Endodermal cell (in vitro differentiated cells): Measurements from ENCODE around the gene ABCB7. TPM values are rescaled to one million over a fixed set of nuclear protein-coding genes. Genes with fewer than 3 reads are reported as not detected.
A peak's percentile ranks its signal among the peaks of the same experiment; 100 is the strongest.

ENCODE experiments used
- DNase-seq: peaks from one replicate; pipeline ENCODE4 v3.0.0-alpha.2; 2017
- H3K27ac ChIP-seq: 2 replicates; pipeline ENCODE4 v1.5.1; 2013; ENCODE audit warnings: mild to moderate bottlenecking, low read depth, low read length, moderate library complexity
- H3K27me3 ChIP-seq: 2 replicates; pipeline ENCODE4 v1.6.1; 2013; ENCODE audit warnings: mild to moderate bottlenecking, low read length, moderate library complexity; ENCODE audit not compliant: insufficient read depth, control insufficient read depth, poor library complexity, severe bottlenecking
- H3K36me3 ChIP-seq: 2 replicates; pipeline ENCODE4 v1.7.0; 2013; ENCODE audit warnings: mild to moderate bottlenecking, low read length, moderate library complexity; ENCODE audit not compliant: control insufficient read depth, insufficient read depth
- H3K4me1 ChIP-seq: one replicate; pipeline ENCODE4 v1.7.0; 2013; ENCODE audit warnings: low read length; ENCODE audit not compliant: control insufficient read depth, insufficient read depth
- H3K4me3 ChIP-seq: 2 replicates; pipeline ENCODE4 v1.5.1; 2013; ENCODE audit warnings: mild to moderate bottlenecking, low read length, moderate library complexity
- H3K9ac ChIP-seq: 2 replicates; pipeline ENCODE4 v1.6.1; 2013; ENCODE audit warnings: mild to moderate bottlenecking, low read length, moderate library complexity; ENCODE audit not compliant: poor library complexity, severe bottlenecking; ENCODE audit errors: extremely low read depth
- H3K9me3 ChIP-seq: 2 replicates; pipeline ENCODE4 v1.6.1; 2013; ENCODE audit warnings: mild to moderate bottlenecking, low read length, moderate library complexity; ENCODE audit not compliant: control insufficient read depth
- H3K27ac Mint-ChIP-seq: 2 replicates; pipeline ENCODE4 v1.8.0; 2020; ENCODE audit warnings: mixed read lengths
- H3K27me3 Mint-ChIP-seq: 2 replicates; pipeline ENCODE4 v1.8.0; 2021; ENCODE audit warnings: mild to moderate bottlenecking, mixed read lengths; ENCODE audit not compliant: insufficient read depth
- H3K36me3 Mint-ChIP-seq: 2 replicates; pipeline ENCODE4 v1.8.0; 2020; ENCODE audit warnings: low read depth, mixed read lengths
- H3K4me1 Mint-ChIP-seq: 2 replicates; pipeline ENCODE4 v1.8.0; 2020; ENCODE audit warnings: mixed read lengths
- H3K4me3 Mint-ChIP-seq: 2 replicates; pipeline ENCODE4 v1.8.0; 2020; ENCODE audit warnings: mild to moderate bottlenecking, moderate library complexity, mixed read lengths
- H3K9me3 Mint-ChIP-seq: 2 replicates; pipeline ENCODE4 v1.8.0; 2020; ENCODE audit warnings: mild to moderate bottlenecking, mixed read lengths
- WGBS, 2 experiments: methylation state at CpG; one replicate each; pipeline versions ENCODE4 v1.1.5 to v1.1.7; 2013; ENCODE audit warnings: missing lambda C conversion rate in 2 of 2, mixed read lengths in 1 of 2; ENCODE audit not compliant: insufficient coverage in 1 of 2, insufficient read length in 1 of 2; 5-methylcytosine and 5-hydroxymethylcytosine counted together
- total RNA-seq, 2 donors: library from RNA; stranded (reverse); fragmentation: NEBNext Ultra II Directional in 1 of 2; extraction: Animal tissue kit (Norgen Biotek cat#: 25700) in 1 of 2; gene quantifications; 2 replicates in 1 of 2; 3 replicates in 1 of 2; pipeline ENCODE4 v1.2.1, GENCODE V29; 2021
- TF ChIP-seq, protein P1 (sequence below): fragments of 200-600 bp; sonication (generic); conservative IDR thresholded peaks from 2 replicates; pipeline ENCODE4 v1.5.0; 2021; ENCODE audit warnings: antibody characterized with exemption, mild to moderate bottlenecking

The ABCB7 gene
- total RNA-seq, 2 donors from 2014 or later = 38.2 to 40.0 TPM

DNA sequence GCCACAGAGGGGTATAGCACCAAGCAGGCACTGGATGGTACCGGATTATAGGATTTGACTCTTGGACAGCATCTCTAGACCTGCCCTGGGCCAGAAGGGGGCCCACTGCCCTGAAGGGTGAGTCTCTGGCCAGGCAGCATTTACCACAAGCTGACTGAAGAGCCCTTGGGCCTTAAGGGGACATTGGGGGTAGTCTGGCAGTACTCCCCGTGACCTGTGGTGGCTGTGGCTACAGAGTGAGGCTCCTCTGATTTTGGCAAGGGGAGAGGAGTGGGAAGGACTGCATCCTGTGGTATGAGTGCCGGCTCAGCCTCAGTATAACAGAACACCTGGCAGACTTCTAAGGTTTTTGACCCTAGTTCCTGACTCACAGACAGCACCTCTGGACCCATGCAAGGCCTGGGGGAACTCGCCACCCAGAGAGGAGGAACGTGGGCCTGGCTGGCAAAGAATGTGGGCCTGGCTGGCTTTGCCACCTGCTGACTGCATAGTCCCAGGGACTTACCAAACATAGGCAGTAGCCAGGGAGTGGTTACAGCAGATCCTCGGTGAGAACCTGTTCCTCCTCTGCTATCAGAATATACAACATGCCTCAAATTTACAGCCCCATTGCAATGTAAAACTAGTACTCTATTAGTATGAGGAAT lies 48.1 kb downstream of the ABCB7 start:
- H3K4me1 Mint-ChIP-seq = no peaks in the 10 kb centered on the region
- Histone ChIP-seq H3K9ac (no peak overlapping the region), H3K27ac (no peak overlapping the region), H3K36me3 (no peaks in the 10 kb centered on the region), H3K4me3 (no peak overlapping the region), H3K4me1 (no peaks in the 10 kb centered on the region), H3K27me3 (no peaks in the 10 kb centered on the region), H3K9me3 (no peaks in the 10 kb centered on the region)
- peak; percentile 56 for DNase-seq
- H3K9me3 Mint-ChIP-seq = peaks cover 48% of the 10 kb centered on the region
- peaks cover 14% of the 10 kb centered on the region for H3K36me3 Mint-ChIP-seq
- TF ChIP-seq, protein P1, sequence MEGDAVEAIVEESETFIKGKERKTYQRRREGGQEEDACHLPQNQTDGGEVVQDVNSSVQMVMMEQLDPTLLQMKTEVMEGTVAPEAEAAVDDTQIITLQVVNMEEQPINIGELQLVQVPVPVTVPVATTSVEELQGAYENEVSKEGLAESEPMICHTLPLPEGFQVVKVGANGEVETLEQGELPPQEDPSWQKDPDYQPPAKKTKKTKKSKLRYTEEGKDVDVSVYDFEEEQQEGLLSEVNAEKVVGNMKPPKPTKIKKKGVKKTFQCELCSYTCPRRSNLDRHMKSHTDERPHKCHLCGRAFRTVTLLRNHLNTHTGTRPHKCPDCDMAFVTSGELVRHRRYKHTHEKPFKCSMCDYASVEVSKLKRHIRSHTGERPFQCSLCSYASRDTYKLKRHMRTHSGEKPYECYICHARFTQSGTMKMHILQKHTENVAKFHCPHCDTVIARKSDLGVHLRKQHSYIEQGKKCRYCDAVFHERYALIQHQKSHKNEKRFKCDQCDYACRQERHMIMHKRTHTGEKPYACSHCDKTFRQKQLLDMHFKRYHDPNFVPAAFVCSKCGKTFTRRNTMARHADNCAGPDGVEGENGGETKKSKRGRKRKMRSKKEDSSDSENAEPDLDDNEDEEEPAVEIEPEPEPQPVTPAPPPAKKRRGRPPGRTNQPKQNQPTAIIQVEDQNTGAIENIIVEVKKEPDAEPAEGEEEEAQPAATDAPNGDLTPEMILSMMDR = peak; percentile 32
- WGBS, 2 experiments = 87% methylated on average over 6 of the region's 6 CpGs; no CpG with 5 or more reads in 1 of the 2 experiments
- no peak overlapping the region for H3K27ac Mint-ChIP-seq
- H3K27me3 Mint-ChIP-seq = no peaks in the 10 kb centered on the region
- no peak overlapping the region for H3K4me3 Mint-ChIP-seq

DNA sequence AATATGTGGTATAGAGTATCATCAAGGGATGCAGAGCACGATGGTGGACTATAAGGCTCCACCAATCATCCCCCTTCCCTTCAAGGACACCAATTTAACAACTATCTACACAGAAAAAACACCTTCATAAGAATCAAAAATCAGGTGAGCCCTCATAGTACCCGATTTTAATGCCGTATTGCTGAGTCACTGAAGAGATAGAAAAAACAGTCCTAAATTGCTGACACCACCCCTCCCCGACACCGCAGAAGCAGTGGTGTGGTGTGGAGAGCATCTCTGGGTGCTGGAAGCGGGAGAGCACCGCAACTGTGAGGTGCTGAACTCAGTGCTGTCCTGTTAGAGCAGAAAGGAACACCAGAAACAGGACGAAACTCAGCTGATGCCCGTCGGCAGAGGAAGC lies 49.3 kb downstream of the ABCB7 start:
- no peaks in the 10 kb centered on the region for H3K4me1 Mint-ChIP-seq
- DNase-seq = no peak
- H3K9ac ChIP-seq = no peak overlapping the region
- H3K4me3 Mint-ChIP-seq = no peak overlapping the region
- H3K4me1 ChIP-seq = no peaks in the 10 kb centered on the region
- no peaks in the 10 kb centered on the region for H3K27me3 Mint-ChIP-seq
- H3K9me3 ChIP-seq = no peaks in the 10 kb centered on the region
- peaks cover 15% of the 10 kb centered on the region for H3K36me3 Mint-ChIP-seq
- no peaks in the 10 kb centered on the region for H3K36me3 ChIP-seq
- H3K4me3 ChIP-seq = no peak overlapping the region
- TF ChIP-seq, protein P1 = no peak
- H3K27ac ChIP-seq = no peak overlapping the region
- H3K27ac Mint-ChIP-seq = no peak overlapping the region
- H3K9me3 Mint-ChIP-seq = peaks cover 56% of the 10 kb centered on the region
- WGBS, 2 experiments = 95 to 100% methylated on average over 3 to 10 of the region's 10 CpGs
- no peaks in the 10 kb centered on the region for H3K27me3 ChIP-seq

DNA sequence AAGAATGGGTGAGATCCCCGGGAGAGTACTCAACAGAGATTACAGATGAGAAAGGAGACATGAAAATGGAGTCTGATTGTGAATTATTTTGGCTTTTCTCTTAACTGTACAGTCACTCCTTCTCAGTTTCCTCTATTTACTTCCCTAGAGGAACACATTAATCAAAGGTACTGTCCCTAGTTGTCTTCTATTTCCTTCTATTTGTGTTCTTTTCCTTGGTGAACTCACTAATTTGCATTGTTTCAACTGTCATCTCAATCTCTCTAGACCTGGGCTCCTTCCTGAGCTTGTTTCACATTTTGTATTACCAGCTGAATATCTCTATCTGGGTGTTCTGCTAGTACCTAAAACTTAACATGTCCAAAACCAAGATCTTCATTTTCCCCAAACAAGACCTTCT lies 59.8 kb downstream of the ABCB7 start:
- peaks cover 4% of the 10 kb centered on the region for H3K36me3 Mint-ChIP-seq
- no peak overlapping the region for H3K27ac Mint-ChIP-seq
- H3K27ac ChIP-seq = no peak overlapping the region
- H3K27me3 ChIP-seq = no peaks in the 10 kb centered on the region
- TF ChIP-seq, protein P1 = no peak
- no peak overlapping the region for H3K4me3 ChIP-seq
- no peaks in the 10 kb centered on the region for H3K9me3 ChIP-seq
- H3K9ac ChIP-seq = no peak overlapping the region
- H3K9me3 Mint-ChIP-seq = peaks cover 24% of the 10 kb centered on the region
- H3K4me1 Mint-ChIP-seq = peaks cover 2% of the 10 kb centered on the region
- H3K4me3 Mint-ChIP-seq = no peak overlapping the region
- no peak for DNase-seq
- WGBS, 2 experiments = 100% methylated on average over 1 of the region's 1 CpG; no CpG with 5 or more reads in 1 of the 2 experiments
- H3K4me1 ChIP-seq = no peaks in the 10 kb centered on the region
- H3K27me3 Mint-ChIP-seq = no peaks in the 10 kb centered on the region
- H3K36me3 ChIP-seq = peaks cover 3% of the 10 kb centered on the region
